Right hindlimb (tissue), 1 donor: ENCODE results near the gene DLGAP1.

Experiments used
- DNase-seq: peaks from one replicate; pipeline ENCODE4 v3.0.0-alpha.2; 2018

DLGAP1 gene

GRCh38 chr18:4143585-4143984 is 311.5 kb downstream of the DLGAP1 start:
- no peak for DNase-seq

- no peak for DNase-seq
Observed at GRCh38 chr18:4142876-4143275, 312.2 kb downstream of the DLGAP1 start.

- DNase-seq = no peak
Observed at GRCh38 chr18:4134700-4135099, 320.4 kb downstream of the DLGAP1 start.

- no peak for DNase-seq
Observed at GRCh38 chr18:4130734-4131719, 324.1 kb downstream of the DLGAP1 start.

GRCh38 chr18:4126939-4127338 is 328.2 kb downstream of the DLGAP1 start:
- DNase-seq = no peak

GRCh38 chr18:4125627-4126230 is 329.4 kb downstream of the DLGAP1 start:
- DNase-seq = peak; percentile 63

- DNase-seq = peak; percentile 86
Observed at GRCh38 chr18:4125224-4125623, 329.9 kb downstream of the DLGAP1 start.

GRCh38 chr18:4119813-4120212 is 335.3 kb downstream of the DLGAP1 start:
- no peak for DNase-seq

- DNase-seq = no peak
Observed at GRCh38 chr18:4119127-4119648, 335.9 kb downstream of the DLGAP1 start.

- no peak for DNase-seq
Observed at GRCh38 chr18:4108016-4108415, 347.1 kb downstream of the DLGAP1 start.

GRCh38 chr18:4107049-4107467 is 348.0 kb downstream of the DLGAP1 start:
- peak; percentile 37 for DNase-seq

- DNase-seq = peak; percentile 80
Observed at GRCh38 chr18:4106407-4107033, 348.6 kb downstream of the DLGAP1 start.

GRCh38 chr18:4102901-4103300 is 352.2 kb downstream of the DLGAP1 start:
- no peak for DNase-seq

- no peak for DNase-seq
Observed at GRCh38 chr18:4101009-4101408, 354.1 kb downstream of the DLGAP1 start.

GRCh38 chr18:4096486-4096885 is 358.6 kb downstream of the DLGAP1 start:
- no peak for DNase-seq

GRCh38 chr18:4093676-4094075 is 361.4 kb downstream of the DLGAP1 start:
- no peak for DNase-seq

GRCh38 chr18:4084382-4084900 is 370.7 kb downstream of the DLGAP1 start:
- DNase-seq = no peak

- no peak for DNase-seq
Observed at GRCh38 chr18:4078246-4078645, 376.9 kb downstream of the DLGAP1 start.

- DNase-seq = no peak
Observed at GRCh38 chr18:4077721-4078120, 377.4 kb downstream of the DLGAP1 start.

GRCh38 chr18:4077204-4077603 is 377.9 kb downstream of the DLGAP1 start:
- DNase-seq = no peak

- no peak for DNase-seq
Observed at GRCh38 chr18:4074647-4075046, 380.5 kb downstream of the DLGAP1 start.

- DNase-seq = no peak
Observed at GRCh38 chr18:4069183-4069582, 385.9 kb downstream of the DLGAP1 start.

GRCh38 chr18:4068552-4069158 is 386.5 kb downstream of the DLGAP1 start:
- peak; percentile 35 for DNase-seq
